HEK293 (cell line): ENCODE measurements around the gene HERC3.

Experiments
- ZBTB20 ChIP-seq: fragments of 450-650 bp; formaldehyde crosslinking; IDR thresholded peaks from 2 replicates; pipeline ENCODE4 v1.5.1; 2016; ENCODE audit warnings: missing biosample characterization, missing genetic modification characterization
- ZNF416 ChIP-seq: fragments of 450-650 bp; formaldehyde crosslinking; IDR thresholded peaks from 2 replicates; pipeline ENCODE4 v1.5.1; 2016; ENCODE audit warnings: missing biosample characterization, missing genetic modification characterization
- ZNF623 ChIP-seq: fragments of 450-650 bp; formaldehyde crosslinking; IDR thresholded peaks from 2 replicates; pipeline ENCODE4 v1.5.1; 2016; ENCODE audit warnings: missing biosample characterization, missing genetic modification characterization
- ZNF830 ChIP-seq: fragments of 450-650 bp; IDR thresholded peaks from 2 replicates; pipeline ENCODE4 v1.5.0; 2018; ENCODE audit warnings: missing biosample characterization, missing genetic modification characterization, low read depth, mild to moderate bottlenecking, moderate library complexity
- TF ChIP-seq, protein P1 (sequence below): fragments of 450-650 bp; formaldehyde crosslinking; IDR thresholded peaks from 2 replicates; pipeline ENCODE4 v1.5.1; 2016; ENCODE audit warnings: missing biosample characterization, missing genetic modification characterization, low read depth

DNA sequence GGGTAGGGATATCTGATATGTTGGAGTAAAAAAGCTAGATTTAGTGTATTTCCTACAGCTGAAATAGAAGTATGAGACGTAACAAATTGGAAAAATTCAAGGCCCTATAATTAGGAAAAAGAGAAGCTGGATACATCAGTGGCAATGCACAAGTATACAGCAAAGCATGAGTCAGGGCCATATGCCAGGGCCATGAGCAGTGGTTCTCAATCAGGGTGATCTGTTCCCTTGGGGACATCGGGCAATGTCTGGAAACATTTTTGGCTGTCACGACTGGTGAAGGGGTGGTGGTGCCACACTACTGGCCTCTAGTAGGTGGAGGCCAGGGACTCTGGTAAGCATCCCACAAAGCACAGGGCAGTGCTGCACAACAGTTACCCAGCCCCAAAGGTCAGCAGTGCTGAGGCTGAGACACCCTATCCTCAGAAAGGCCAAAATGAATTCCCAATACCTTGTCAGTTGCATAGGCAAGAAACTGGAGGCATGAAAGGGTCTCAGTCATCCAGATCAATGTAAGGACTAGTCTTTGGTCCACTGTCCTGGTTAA lies 142.2 kb downstream of the HERC3 start:
- TF ChIP-seq, protein P1, sequence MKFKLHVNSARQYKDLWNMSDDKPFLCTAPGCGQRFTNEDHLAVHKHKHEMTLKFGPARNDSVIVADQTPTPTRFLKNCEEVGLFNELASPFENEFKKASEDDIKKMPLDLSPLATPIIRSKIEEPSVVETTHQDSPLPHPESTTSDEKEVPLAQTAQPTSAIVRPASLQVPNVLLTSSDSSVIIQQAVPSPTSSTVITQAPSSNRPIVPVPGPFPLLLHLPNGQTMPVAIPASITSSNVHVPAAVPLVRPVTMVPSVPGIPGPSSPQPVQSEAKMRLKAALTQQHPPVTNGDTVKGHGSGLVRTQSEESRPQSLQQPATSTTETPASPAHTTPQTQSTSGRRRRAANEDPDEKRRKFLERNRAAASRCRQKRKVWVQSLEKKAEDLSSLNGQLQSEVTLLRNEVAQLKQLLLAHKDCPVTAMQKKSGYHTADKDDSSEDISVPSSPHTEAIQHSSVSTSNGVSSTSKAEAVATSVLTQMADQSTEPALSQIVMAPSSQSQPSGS, result no peak
- TF ChIP-seq ZBTB20, result no peak
- no peak for TF ChIP-seq ZNF830
- no peak for TF ChIP-seq ZNF623 (tag by site-specific recombination)
- TF ChIP-seq ZNF416 (tag by site-specific recombination), result no peak
